HCT116 (cell line): ENCODE results near the gene KCNK3. TPM values are rescaled to one million over a fixed set of nuclear protein-coding genes. Genes with fewer than 3 reads are reported as not detected.

Source experiments
- ATAC-seq: fragments of 200-7000 bp; cut with Tn5 transposase; 2 replicates; pipeline ENCODE4 v1.9.1; 2020; ENCODE audit warnings: mild to moderate bottlenecking, moderate library complexity
- BruUV-seq: library from RNA; stranded (reverse); fragments of 400-500 nt; replicated peaks from 2 replicates; lab custom pipeline; 2021; lab: Mats Ljungman, UMichigan
- CTCF ChIA-PET: fragments of 300-600 bp; sonication (Branson Sonifier 250); formaldehyde crosslinking; loops from one replicate; lab custom pipeline; 2021; ENCODE audit warnings: antibody characterized with exemption; lab: Charles Lee
- POLR2A ChIA-PET: fragments of 300-600, 350-600 bp; sonication (Branson Sonifier 250); formaldehyde crosslinking; loops from one replicate; lab custom pipeline; 2021; ENCODE audit warnings: antibody characterized with exemption; lab: Charles Lee
- RAD21 ChIA-PET, 2 experiments: fragments of 300-600 bp; sonication (Branson Sonifier 250); formaldehyde crosslinking; loops; one replicate each; lab custom pipeline; 2023; ENCODE audit warnings: low total read pairs in 2 of 2; ENCODE audit not compliant: uncharacterized antibody in 2 of 2, unreplicated experiment in 2 of 2, low non-redundant PET in 1 of 2; lab: Charles Lee
- DNase-seq: peaks from one replicate; pipeline ENCODE4 v3.0.0-alpha.2; 2010; ENCODE audit warnings: low read depth, low spot score
- H2AFZ ChIP-seq: fragments of 200-600 bp; shearing (Covaris generic), sonication (generic); 2 replicates; pipeline ENCODE4 v1.6.1; 2017; ENCODE audit warnings: low read depth, mixed run types, mixed read lengths, antibody characterized with exemption, low read length; ENCODE audit not compliant: poor library complexity, severe bottlenecking
- H3K27ac ChIP-seq: 2 replicates; pipeline ENCODE4 v1.5.1; 2012; ENCODE audit warnings: low read depth, low read length
- H3K27me3 ChIP-seq: fragments of 200-600 bp; sonication (generic); 2 replicates; pipeline ENCODE4 v1.6.1; 2016; ENCODE audit warnings: mixed run types, low read length, mixed read lengths; ENCODE audit not compliant: insufficient read depth
- H3K36me3 ChIP-seq, 2 experiments: fragments of 200-500 bp in 1 of 2; fragments of 200-600 bp in 1 of 2; sonication (Bioruptor generic) in 1 of 2; sonication (generic) in 1 of 2; 2 replicates each; pipeline versions ENCODE4 v1.5.1 to v1.6.1; 2014 to 2016; ENCODE audit warnings: low read length in 2 of 2, inconsistent platforms in 1 of 2, mixed read lengths in 1 of 2, mixed run types in 1 of 2; ENCODE audit not compliant: insufficient read depth in 2 of 2, control insufficient read depth in 1 of 2
- H3K4me1 ChIP-seq, 2 experiments: fragments of 200-600 bp in 1 of 2; sonication (generic) in 1 of 2; 2 replicates each; pipeline versions ENCODE4 v1.5.1 to v1.6.1; 2012 to 2017; ENCODE audit warnings: low read length in 2 of 2, inconsistent platforms in 1 of 2, mild to moderate bottlenecking in 1 of 2, mixed read lengths in 1 of 2, mixed run types in 1 of 2, moderate library complexity in 1 of 2; ENCODE audit not compliant: insufficient read depth in 2 of 2, control insufficient read depth in 1 of 2
- H3K4me2 ChIP-seq: fragments of 200-600 bp; sonication (generic); 2 replicates; pipeline ENCODE4 v1.6.1; 2017; ENCODE audit warnings: mixed run types, low read length, mixed read lengths
- H3K4me3 ChIP-seq, 2 experiments: fragments of 200-600 bp in 1 of 2; sonication (generic) in 1 of 2; replicated peaks in 1 of 2; 2 replicates each; pipeline ENCODE4 v1.5.1; 2011 to 2016; ENCODE audit warnings: low read length in 2 of 2, control low read depth in 1 of 2, low read depth in 1 of 2, mild to moderate bottlenecking in 1 of 2, mixed read lengths in 1 of 2, mixed run types in 1 of 2
- H3K79me2 ChIP-seq: fragments of 200-600 bp; sonication (generic); 2 replicates; pipeline ENCODE4 v1.6.1; 2017; ENCODE audit warnings: mild to moderate bottlenecking, mixed run types, low read length, moderate library complexity, mixed read lengths; ENCODE audit not compliant: insufficient read depth
- H3K9ac ChIP-seq: fragments of 200-600 bp; sonication (generic); 2 replicates; pipeline ENCODE4 v1.6.1; 2016; ENCODE audit warnings: low read length, mixed read lengths
- H3K9me2 ChIP-seq: fragments of 200-600 bp; sonication (generic), shearing (Covaris generic); 2 replicates; pipeline ENCODE4 v1.6.1; 2017; ENCODE audit warnings: mixed run types, mild to moderate bottlenecking, moderate library complexity; ENCODE audit not compliant: insufficient read depth
- H3K9me3 ChIP-seq, 2 experiments: fragments of 200-500 bp in 1 of 2; fragments of 200-600 bp in 1 of 2; sonication (Bioruptor generic) in 1 of 2; sonication (generic) in 1 of 2; 2 replicates each; pipeline ENCODE4 v1.6.1; 2014 to 2017; ENCODE audit warnings: low read length in 2 of 2, mixed read lengths in 2 of 2, inconsistent platforms in 1 of 2, low read depth in 1 of 2, mild to moderate bottlenecking in 1 of 2, mixed run types in 1 of 2, moderate library complexity in 1 of 2; ENCODE audit not compliant: control insufficient read depth in 1 of 2, insufficient read depth in 1 of 2
- H4K20me1 ChIP-seq: fragments of 200-600 bp; sonication (generic), shearing (Covaris generic); 2 replicates; pipeline ENCODE4 v1.6.1; 2017; ENCODE audit warnings: mixed run types, mild to moderate bottlenecking, moderate library complexity; ENCODE audit not compliant: insufficient read depth
- CBX3 ChIP-seq: IDR thresholded peaks from 2 replicates; pipeline ENCODE4 v1.6.1; 2012; ENCODE audit warnings: low read depth
- CEBPB ChIP-seq: IDR thresholded peaks from 2 replicates; pipeline ENCODE4 v1.6.1; 2012; ENCODE audit warnings: low read depth
- EGR1 ChIP-seq: IDR thresholded peaks from 2 replicates; pipeline ENCODE4 v1.6.1; 2012; ENCODE audit warnings: low read depth
- ELF1 ChIP-seq: IDR thresholded peaks from 2 replicates; pipeline ENCODE4 v1.6.1; 2012; ENCODE audit warnings: low read depth, borderline replicate concordance
- EZH2 ChIP-seq: fragments of 200-600 bp; sonication (generic); IDR thresholded peaks from 2 replicates; pipeline ENCODE4 v1.6.1; 2017; ENCODE audit warnings: antibody characterized with exemption, mixed run types
- FOSL1 ChIP-seq: IDR thresholded peaks from 2 replicates; pipeline ENCODE4 v1.6.1; 2012; ENCODE audit warnings: low read depth
- JUND ChIP-seq: IDR thresholded peaks from 2 replicates; pipeline ENCODE4 v1.6.1; 2012
- POLR2A ChIP-seq: IDR thresholded peaks from 2 replicates; pipeline ENCODE4 v1.7.0; 2011; ENCODE audit warnings: borderline replicate concordance; ENCODE audit not compliant: insufficient read depth, insufficient read length; ENCODE audit errors: extremely low read depth
- POLR2AphosphoS5 ChIP-seq: IDR thresholded peaks from 2 replicates; pipeline ENCODE4 v1.6.1; 2011; ENCODE audit warnings: mild to moderate bottlenecking, low read depth, low read length, moderate library complexity
- RAD21 ChIP-seq: IDR thresholded peaks from 2 replicates; pipeline ENCODE4 v1.6.1; 2012; ENCODE audit warnings: low read depth, mild to moderate bottlenecking
- SP1 ChIP-seq: IDR thresholded peaks from 2 replicates; pipeline ENCODE4 v1.6.1; 2012; ENCODE audit warnings: low read depth
- YY1 ChIP-seq: IDR thresholded peaks from 2 replicates; pipeline ENCODE4 v1.6.1; 2011; ENCODE audit warnings: low read length, low read depth, moderate library complexity, mild to moderate bottlenecking; ENCODE audit not compliant: insufficient replicate concordance; ENCODE audit errors: extremely low read depth
- ZFX ChIP-seq: fragments of 450-650 bp; IDR thresholded peaks from 2 replicates; pipeline ENCODE4 v1.6.1; 2017
- intact Hi-C: fragments of 100-400 bp; cut with micrococcal nuclease; formaldehyde crosslinking; loops from 2 replicates; pipeline ENCODE4 v1.10.0; 2022
- total RNA-seq: library from RNA; stranded (reverse); gene quantifications from one replicate; pipeline ENCODE4 v1.2.1, GENCODE V29; 2021; ENCODE audit not compliant: unreplicated experiment
- TF ChIP-seq, protein P1 (sequence below): IDR thresholded peaks from 2 replicates; pipeline ENCODE4 v1.6.1; 2012
- TF ChIP-seq, protein P2 (sequence below): IDR thresholded peaks from 2 replicates; pipeline ENCODE4 v1.6.1; 2012; ENCODE audit warnings: low read depth
- TF ChIP-seq, protein P3 (sequence below): IDR thresholded peaks from 2 replicates; pipeline ENCODE4 v1.6.1; 2011; ENCODE audit warnings: mild to moderate bottlenecking, low read length, moderate library complexity; ENCODE audit not compliant: insufficient replicate concordance; ENCODE audit errors: extremely low read depth

Gene KCNK3
- total RNA-seq, 1 experiment from 2014 or later: 0.71 TPM

- DNase-seq (no peak), ATAC-seq (no peak)
- POLR2A ChIA-PET: no interaction called here
- peaks cover 0 to 6% of the 10 kb centered on the region in 2 experiments; a peak in 1 of 4 replicates for H3K4me1 ChIP-seq
- RAD21 ChIA-PET: no interaction called here
- no TSS peak for BruUV-seq
- intact Hi-C loops: no loop called here
- no peak overlapping the region for H2AFZ ChIP-seq
- H3K4me2 ChIP-seq: no peak overlapping the region
- no peak overlapping the region for H3K9ac ChIP-seq
- H3K79me2 ChIP-seq: no peaks in the 10 kb centered on the region
- H3K4me3 ChIP-seq: no peak overlapping the region
- no peaks in the 10 kb centered on the region; a peak in 1 of 4 replicates for H3K9me3 ChIP-seq
- H4K20me1 ChIP-seq: no peaks in the 10 kb centered on the region
- H3K9me2 ChIP-seq: no peaks in the 10 kb centered on the region
- no peaks in the 10 kb centered on the region for H3K36me3 ChIP-seq
- no peaks in the 10 kb centered on the region; the same call in 1 of the 2 replicates for H3K27me3 ChIP-seq
- TF ChIP-seq CBX3: no peak
- no peak for TF ChIP-seq FOSL1
- TF ChIP-seq YY1: no peak
- TF ChIP-seq, protein P1, sequence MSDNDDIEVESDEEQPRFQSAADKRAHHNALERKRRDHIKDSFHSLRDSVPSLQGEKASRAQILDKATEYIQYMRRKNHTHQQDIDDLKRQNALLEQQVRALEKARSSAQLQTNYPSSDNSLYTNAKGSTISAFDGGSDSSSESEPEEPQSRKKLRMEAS: no peak
- TF ChIP-seq ZFX: no peak
- TF ChIP-seq POLR2A: no peak
- CTCF ChIA-PET: no interaction called here
- H3K27ac ChIP-seq: no peak overlapping the region
Measured at GRCh38 chr2:26675651-26676255, 16.8 kb upstream of the KCNK3 start.

GRCh38 chr2:26678035-26678434 is 14.5 kb upstream of the KCNK3 start:
- H3K79me2 ChIP-seq: no peaks in the 10 kb centered on the region
- POLR2A ChIA-PET: interaction anchor here (1.1 kb wide), 1 partner anchor 18 kb away, joined by 3 read pairs; no protein-coding TSS in a partner anchor
- no peak overlapping the region for H3K9ac ChIP-seq
- peaks cover 0 to 8% of the 10 kb centered on the region in 2 experiments; a peak in 1 of 4 replicates for H3K4me1 ChIP-seq
- no peak for ATAC-seq
- no peak overlapping the region for H3K4me2 ChIP-seq
- no peak overlapping the region for H2AFZ ChIP-seq
- TF ChIP-seq RAD21 (no peak), EZH2 (no peak), EGR1 (no peak), ELF1 (no peak), CEBPB (no peak), POLR2AphosphoS5 (no peak), SP1 (no peak), JUND (no peak)
- TF ChIP-seq, protein P2, sequence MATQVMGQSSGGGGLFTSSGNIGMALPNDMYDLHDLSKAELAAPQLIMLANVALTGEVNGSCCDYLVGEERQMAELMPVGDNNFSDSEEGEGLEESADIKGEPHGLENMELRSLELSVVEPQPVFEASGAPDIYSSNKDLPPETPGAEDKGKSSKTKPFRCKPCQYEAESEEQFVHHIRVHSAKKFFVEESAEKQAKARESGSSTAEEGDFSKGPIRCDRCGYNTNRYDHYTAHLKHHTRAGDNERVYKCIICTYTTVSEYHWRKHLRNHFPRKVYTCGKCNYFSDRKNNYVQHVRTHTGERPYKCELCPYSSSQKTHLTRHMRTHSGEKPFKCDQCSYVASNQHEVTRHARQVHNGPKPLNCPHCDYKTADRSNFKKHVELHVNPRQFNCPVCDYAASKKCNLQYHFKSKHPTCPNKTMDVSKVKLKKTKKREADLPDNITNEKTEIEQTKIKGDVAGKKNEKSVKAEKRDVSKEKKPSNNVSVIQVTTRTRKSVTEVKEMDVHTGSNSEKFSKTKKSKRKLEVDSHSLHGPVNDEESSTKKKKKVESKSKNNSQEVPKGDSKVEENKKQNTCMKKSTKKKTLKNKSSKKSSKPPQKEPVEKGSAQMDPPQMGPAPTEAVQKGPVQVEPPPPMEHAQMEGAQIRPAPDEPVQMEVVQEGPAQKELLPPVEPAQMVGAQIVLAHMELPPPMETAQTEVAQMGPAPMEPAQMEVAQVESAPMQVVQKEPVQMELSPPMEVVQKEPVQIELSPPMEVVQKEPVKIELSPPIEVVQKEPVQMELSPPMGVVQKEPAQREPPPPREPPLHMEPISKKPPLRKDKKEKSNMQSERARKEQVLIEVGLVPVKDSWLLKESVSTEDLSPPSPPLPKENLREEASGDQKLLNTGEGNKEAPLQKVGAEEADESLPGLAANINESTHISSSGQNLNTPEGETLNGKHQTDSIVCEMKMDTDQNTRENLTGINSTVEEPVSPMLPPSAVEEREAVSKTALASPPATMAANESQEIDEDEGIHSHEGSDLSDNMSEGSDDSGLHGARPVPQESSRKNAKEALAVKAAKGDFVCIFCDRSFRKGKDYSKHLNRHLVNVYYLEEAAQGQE: no peak
- TF ChIP-seq, protein P3, sequence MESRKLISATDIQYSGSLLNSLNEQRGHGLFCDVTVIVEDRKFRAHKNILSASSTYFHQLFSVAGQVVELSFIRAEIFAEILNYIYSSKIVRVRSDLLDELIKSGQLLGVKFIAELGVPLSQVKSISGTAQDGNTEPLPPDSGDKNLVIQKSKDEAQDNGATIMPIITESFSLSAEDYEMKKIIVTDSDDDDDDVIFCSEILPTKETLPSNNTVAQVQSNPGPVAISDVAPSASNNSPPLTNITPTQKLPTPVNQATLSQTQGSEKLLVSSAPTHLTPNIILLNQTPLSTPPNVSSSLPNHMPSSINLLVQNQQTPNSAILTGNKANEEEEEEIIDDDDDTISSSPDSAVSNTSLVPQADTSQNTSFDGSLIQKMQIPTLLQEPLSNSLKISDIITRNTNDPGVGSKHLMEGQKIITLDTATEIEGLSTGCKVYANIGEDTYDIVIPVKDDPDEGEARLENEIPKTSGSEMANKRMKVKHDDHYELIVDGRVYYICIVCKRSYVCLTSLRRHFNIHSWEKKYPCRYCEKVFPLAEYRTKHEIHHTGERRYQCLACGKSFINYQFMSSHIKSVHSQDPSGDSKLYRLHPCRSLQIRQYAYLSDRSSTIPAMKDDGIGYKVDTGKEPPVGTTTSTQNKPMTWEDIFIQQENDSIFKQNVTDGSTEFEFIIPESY: no peak
- TF ChIP-seq, all 23 proteins: peak for 0
- no TSS peak for BruUV-seq
- no peak overlapping the region for H3K4me3 ChIP-seq
- no peaks in the 10 kb centered on the region for H3K9me2 ChIP-seq
- no peak overlapping the region for H3K27ac ChIP-seq
- intact Hi-C loops: no loop called here
- no peaks in the 10 kb centered on the region; a peak in 1 of 4 replicates for H3K9me3 ChIP-seq
- H3K27me3 ChIP-seq: no peaks in the 10 kb centered on the region
- DNase-seq: no peak
- H3K36me3 ChIP-seq: no peaks in the 10 kb centered on the region
- RAD21 ChIA-PET: no interaction called here
- CTCF ChIA-PET: no interaction called here
- H4K20me1 ChIP-seq: no peaks in the 10 kb centered on the region
